HG03159 (cell line): Measurements from ENCODE around the gene NR2F2.

ENCODE experiments used
- ATAC-seq: cut with Tn5 transposase; IDR thresholded peaks from one replicate; pipeline ENCODE4 v1.9.1; 2021; ENCODE audit warnings: mild to moderate bottlenecking, moderate library complexity; ENCODE audit not compliant: unreplicated experiment

NR2F2 gene

DNA sequence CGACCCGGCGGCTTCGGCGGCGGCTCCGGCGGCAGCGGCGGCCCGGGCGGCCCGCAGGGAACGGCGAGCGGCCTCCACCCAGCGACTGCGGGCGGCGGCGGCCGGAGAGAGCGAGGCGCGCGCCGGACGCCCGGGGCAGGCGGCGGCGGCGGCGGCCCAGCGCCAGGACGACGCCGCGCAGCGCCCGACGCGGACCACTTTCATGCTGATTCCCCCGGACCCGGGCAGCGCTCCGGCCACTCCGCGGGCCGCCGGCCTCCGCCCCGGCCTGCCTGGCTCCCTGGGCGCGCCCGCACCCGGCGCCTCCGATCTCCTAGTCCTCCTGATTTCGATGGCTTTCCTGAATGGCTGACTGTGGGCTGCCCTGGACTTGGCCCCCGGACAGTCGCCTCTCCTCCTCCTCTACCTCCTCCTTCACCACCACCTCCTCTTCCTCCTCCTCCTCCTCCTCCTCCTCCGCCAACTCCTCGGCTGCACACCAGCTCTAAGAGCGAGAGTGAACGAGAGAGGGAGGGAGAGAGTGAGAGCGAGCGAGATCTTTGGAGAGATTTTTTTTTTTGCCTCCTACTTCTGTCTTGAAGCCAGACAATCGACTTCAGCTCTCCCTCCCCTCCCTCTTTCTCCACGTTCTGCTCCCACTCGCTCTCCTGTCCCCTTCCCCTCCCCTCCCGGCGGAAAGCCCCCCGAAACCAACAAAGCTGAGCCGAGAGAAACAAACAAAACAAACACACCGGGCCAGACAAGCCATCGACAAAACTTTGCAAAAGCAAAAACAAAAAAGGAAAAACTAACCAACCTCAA, 844 bp downstream of the NR2F2 start:
- no peak for ATAC-seq

DNA sequence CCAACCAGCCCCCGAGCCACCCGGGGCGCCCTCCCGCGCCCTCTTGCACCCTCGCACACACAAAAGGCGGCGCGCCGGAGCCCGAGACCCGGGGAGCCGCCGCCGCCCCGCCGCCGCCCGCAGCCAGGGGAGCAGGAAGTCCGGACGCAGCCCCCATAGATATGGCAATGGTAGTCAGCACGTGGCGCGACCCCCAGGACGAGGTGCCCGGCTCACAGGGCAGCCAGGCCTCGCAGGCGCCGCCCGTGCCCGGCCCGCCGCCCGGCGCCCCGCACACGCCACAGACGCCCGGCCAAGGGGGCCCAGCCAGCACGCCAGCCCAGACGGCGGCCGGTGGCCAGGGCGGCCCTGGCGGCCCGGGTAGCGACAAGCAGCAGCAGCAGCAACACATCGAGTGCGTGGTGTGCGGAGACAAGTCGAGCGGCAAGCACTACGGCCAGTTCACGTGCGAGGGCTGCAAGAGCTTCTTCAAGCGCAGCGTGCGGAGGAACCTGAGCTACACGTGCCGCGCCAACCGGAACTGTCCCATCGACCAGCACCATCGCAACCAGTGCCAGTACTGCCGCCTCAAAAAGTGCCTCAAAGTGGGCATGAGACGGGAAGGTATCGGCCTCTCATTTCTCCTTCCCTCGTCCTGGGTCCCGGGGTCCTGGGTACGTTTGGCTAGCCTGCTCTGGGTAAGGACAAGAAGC, 1.6 kb downstream of the NR2F2 start:
- ATAC-seq = no peak

DNA sequence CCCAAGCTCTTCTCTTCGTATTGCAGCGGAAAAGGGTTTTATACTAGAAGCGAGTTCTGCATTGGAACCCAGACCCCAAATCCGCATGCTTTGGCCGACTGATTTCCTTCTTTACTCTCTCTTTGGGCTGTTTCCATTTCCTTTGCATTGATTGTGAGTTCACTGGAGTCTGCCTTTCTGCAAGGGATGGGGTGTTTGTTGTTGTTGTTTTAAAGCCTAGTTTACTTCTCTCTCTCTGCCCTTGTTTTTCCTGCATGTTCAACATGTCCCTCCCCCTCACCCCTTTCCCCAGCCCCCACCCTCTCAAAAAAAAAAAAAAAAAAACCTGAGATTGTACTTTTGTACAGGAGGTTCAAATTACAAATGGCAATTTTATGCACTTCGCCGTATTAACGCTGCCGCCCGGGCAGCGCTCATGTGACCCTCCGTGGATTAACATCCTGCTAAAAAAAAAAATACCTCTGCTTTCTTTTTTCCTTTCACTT, 2.2 kb downstream of the NR2F2 start:
- ATAC-seq = no peak

DNA sequence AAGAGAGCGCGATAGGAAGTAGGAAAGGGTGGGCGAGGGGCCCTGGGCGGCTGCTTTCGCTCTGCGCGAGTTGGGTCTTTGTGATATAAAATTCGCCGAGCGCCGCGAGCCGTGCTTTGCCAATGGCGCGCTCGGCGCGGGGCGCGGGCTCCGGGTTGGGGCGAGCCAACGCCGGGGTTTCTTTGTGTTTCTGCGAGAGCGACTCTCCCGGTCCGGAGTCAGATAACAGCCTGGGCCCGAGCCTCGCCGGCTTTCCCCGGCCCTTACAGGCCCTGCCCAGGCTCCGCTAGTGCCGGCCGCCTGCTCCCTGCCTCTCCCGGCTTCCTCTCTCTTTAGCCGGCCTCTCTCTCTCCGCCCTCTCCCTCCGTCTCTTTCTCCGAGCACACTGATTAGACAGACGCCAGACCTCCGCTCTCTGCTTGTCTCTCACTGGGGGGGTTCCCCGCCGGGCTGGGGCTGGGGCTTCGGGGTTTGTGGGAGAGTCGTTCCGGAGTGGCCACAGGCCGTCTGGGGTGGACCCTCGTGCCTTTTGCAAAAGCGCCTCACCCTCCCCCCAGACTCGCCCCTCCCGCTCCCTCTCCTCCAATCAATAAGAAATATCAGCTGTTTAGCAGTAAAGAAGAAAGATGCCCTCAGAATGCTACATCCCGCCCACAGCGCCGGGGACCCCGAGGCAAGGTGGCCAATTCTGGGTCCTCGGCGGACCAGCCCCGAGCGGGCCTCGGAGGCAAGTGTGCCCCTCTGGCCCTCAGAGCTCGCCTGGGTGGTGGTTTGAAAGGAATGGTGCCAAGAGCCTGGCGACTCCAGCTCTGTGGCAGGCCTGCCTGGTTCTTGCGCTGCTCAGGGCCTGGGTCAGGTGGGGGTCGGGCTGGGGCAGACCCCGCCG, 2.9 kb downstream of the NR2F2 start:
- no peak for ATAC-seq

DNA sequence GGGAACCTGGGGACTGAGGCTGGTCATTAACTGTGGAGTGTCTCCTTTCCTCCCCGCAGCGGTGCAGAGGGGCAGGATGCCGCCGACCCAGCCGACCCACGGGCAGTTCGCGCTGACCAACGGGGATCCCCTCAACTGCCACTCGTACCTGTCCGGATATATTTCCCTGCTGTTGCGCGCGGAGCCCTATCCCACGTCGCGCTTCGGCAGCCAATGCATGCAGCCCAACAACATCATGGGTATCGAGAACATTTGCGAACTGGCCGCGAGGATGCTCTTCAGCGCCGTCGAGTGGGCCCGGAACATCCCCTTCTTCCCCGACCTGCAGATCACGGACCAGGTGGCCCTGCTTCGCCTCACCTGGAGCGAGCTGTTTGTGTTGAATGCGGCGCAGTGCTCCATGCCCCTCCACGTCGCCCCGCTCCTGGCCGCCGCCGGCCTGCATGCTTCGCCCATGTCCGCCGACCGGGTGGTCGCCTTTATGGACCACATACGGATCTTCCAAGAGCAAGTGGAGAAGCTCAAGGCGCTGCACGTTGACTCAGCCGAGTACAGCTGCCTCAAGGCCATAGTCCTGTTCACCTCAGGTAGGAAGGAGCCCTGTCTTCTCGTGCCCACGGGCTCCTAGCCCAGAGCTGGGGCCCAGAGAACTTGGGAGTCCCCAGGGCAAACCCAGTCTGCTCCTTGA, 3.7 kb downstream of the NR2F2 start:
- ATAC-seq = no peak

DNA sequence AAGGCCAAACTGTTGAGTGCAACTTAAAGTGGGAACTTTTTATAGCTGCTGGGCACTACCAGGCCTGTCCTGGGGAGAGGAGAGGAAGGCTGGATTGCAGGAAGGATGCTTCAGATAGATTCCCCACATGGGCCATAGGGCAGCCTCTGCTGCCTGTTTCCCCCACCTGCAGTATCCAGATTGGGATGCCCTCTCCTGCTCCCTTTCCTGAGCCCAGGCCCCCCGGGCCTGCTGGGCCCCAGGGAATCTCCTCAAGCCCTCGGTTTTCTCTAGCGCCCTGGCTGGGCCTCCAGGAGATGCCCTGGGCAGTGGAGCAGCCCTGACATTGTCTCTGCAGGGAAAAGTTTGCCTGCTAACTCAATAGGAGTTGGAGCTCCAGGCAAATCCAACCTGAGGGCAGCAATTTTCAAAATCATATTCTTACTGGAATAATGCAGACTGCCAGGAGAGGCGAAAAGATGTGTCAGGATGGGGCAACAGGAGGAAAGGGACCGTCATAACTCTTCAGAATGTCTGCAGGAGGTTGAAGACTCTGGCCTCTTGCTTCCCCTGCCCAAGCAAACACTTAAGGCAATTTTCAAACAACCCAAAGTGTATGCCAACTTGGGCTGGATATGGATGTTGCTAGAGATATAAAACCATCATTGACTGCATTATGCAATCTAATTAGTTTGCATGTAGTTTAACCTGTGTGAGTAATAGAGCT, 4.4 kb downstream of the NR2F2 start:
- ATAC-seq = no peak

DNA sequence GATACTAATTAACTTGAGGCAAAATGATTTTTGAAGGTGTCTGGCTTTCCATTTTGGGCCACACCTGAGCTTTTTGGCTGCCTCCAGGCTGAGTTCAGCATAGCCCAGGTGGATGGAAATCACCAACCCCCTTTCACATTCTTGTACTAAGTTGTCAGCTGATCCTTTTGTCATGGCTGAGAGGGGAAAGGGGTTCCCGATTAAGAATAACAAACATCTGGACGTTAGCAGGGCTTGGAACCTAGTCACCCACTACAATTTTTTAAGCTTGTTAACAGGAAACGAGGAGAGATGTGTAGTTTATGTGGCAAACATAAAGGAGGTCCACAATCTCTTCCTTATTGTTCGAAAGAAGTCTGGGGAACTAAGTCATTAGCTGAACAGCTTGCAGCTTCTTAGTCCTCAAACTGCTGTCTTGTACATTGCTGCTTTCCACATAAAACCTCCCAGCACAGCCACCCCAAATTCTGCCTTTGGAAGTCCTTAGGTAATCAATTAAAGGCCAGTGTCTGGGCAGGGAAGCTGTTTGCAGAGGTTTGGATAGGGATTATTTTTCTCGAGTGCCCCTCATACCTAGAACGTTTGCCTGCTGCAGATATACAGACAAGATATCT, 5.0 kb downstream of the NR2F2 start:
- no peak for ATAC-seq

DNA sequence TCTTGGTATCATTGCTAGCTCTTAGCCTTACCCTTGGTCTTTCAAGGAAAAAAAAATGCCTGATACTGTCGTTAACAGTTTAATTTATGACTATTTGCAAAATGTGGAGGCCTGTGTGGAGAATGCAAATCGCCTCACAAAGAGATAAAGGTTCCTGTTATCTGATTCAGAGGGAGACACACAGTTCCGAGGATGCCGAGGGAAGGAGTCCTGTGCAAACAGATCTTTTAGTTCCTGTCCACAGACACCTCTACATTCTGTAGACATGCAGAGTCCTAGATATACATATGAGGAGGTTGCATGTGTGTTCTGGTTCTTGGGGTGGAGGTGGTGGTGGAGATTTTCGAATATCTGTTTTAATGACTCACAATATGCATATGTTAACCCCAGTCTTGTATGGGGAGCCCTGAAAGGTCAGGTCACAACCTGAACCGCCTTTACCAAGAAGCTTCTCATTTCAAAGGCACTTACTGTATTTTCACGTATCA, 5.7 kb downstream of the NR2F2 start:
- ATAC-seq = no peak

DNA sequence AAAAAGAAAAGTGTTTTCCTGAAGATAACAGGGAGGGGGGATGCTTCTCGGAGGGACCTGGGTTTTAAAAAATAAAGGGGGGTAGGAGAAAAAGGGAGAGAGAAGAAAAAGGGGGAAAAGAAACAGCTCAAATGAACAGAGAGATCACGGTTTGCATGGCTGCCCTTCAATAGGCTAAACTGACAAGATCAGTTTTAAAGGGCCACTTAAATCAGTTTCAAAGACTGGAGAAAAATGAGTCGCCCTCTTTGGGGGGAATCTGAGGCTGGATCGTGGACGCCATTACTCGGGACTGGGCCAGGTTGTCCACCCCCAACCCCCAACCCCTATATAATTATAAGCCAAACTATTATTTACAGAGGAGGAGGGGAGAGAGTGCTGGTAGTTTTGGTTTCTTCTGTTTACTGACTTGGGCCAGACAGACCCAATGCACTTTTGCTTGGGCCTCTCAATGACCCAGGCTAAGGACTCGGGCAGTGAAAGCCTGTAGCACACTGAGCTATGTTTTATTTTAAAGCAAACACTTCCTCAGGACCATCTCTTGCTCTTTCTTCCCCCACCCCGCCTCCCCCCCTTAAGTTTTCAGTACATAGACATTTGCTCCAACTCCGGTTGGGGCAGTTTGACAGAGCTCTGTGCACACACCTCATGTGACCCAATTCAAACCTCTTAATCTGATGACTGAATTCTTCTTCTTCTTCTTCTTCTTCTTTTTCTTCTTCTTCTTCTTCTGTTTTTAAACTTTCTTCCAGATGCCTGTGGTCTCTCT, 6.3 kb downstream of the NR2F2 start:
- no peak for ATAC-seq

DNA sequence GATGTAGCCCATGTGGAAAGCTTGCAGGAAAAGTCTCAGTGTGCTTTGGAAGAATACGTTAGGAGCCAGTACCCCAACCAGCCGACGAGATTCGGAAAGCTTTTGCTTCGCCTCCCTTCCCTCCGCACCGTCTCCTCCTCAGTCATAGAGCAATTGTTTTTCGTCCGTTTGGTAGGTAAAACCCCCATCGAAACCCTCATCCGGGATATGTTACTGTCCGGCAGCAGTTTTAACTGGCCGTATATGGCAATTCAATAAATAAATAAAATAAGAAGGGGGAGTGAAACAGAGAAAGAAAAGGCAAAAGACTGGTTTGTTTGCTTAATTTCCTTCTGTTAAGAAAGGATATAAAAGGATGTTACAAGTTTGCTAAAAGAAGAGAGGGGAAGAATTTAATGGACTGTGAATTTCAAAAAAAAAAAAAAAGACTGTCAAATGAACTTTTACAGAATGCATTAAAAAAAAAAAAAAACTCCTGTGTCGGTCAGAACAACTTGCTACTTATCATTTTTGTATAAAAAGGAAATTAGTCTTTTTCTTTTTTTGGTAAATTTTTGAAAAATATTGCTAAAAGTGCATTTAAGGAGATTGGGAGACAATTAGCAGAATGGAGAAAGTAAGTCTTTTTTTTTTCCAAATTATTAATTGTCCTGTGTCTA, 7.0 kb downstream of the NR2F2 start:
- ATAC-seq = no peak

DNA sequence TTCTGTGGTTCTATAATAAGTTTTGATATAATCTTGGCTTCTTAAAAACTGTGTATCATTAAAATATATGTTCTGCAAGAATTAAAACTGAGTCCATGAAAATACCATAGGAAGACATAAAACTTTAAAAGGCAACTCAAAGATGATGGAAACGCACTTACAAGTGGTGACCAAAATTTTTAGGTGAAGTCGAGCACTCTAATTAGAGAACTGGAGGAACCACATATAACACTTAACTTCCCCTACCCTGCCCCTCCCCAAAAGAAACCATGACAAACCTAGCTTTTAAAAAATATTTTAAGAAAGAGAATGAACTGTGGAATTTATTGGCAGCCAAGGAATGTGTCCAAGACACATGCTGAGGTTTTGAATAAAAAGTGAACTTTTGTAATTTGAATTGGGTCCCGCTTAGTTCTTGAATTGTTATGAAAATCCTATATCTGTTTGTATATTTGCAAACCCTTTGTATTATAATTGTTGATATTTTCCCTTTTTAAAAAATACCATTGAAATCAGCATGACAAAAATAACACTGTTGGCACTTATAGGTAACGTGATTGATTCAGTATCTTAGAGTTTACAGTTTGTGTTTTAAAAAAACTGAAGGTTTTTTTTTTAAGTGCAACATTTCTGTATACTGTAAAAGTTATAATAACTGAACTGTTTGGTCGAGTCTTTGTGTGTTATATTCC, 7.7 kb downstream of the NR2F2 start:
- no peak for ATAC-seq

DNA sequence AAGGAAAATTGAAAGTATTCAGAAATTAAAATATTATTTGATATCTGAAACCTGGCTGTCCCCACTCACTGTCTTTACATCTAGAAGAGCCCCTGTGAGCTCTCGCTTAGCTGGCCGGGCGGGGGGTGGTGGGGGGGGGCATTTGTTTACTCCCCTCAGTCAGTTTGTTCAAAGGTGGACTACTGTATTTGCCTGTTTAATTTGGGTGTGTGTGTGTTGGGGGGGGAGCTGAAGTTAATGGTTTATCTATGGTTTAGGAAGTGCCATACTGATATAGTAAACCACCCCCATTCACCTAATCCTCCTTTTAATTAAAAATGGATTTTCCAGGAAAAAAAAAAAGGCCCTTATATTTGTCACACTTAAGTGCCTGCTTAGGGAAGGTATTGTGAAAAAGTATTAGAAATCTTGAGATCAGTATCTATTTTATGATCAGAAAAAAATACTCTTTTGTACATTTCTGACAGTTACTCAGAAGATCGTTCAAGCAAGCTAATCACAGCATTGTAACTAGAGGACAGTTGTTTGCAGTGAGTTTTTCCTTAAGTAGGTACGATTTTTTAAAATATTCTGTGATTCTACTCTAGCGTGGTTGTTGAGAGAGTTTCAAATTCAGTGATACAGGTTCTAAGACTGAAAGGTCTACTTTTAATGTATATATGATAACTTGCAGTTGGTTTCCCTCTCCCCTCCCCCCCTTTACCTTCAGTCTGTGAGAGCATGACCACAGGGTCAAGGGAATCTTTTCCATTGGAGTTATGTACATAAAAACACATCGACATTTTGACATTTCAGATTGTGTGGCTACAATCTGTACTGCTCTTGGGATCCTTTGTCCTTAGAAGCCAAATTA, 8.5 kb downstream of the NR2F2 start:
- ATAC-seq = no peak

DNA sequence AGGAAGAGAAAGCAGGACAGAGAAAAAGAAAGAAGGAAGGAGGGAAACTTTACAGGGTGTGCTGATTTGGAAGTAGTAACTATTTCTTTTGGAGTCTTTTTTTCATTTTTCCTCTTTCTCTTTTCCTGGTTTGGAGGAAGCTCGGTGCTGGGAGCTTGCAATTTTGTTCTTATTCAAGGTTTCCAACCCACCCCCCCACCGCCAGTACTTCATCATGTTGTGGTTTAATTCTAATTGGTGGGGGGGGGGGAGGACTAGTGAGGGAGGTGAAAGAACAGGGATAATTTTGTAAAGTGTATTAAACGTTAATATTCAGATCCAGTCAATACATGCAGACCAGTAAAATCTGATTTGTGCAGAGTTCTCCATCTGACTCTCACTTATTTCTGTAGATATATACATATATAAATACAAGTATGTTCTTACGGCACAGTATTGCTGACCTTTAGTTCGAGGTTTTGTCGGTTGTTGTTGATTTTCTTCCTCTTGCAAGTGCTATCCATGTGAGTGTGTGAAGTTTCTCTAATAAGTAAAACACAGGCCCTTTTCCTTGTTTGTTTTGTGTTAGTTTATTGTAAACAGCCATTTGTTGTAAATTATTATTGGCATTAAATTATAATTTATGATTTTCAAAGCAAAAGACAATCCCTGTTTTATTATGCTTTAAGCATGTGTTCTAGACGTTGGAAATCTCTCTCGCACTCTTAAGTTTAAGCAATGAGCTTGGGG, 9.3 kb downstream of the NR2F2 start:
- ATAC-seq = no peak

DNA sequence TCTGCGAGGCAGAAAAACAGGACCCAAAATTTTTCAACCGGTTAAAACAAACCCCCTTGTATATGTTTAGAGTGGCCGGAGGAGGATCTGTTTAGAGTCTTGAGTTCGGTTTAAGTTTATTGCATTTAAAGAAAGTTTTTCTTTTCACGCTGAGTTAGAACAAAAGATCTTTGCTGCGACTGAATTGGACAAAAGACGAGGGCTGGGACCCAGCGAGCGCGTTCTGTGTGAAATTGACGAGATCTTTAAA, 9.8 kb downstream of the NR2F2 start:
- no peak for ATAC-seq

DNA sequence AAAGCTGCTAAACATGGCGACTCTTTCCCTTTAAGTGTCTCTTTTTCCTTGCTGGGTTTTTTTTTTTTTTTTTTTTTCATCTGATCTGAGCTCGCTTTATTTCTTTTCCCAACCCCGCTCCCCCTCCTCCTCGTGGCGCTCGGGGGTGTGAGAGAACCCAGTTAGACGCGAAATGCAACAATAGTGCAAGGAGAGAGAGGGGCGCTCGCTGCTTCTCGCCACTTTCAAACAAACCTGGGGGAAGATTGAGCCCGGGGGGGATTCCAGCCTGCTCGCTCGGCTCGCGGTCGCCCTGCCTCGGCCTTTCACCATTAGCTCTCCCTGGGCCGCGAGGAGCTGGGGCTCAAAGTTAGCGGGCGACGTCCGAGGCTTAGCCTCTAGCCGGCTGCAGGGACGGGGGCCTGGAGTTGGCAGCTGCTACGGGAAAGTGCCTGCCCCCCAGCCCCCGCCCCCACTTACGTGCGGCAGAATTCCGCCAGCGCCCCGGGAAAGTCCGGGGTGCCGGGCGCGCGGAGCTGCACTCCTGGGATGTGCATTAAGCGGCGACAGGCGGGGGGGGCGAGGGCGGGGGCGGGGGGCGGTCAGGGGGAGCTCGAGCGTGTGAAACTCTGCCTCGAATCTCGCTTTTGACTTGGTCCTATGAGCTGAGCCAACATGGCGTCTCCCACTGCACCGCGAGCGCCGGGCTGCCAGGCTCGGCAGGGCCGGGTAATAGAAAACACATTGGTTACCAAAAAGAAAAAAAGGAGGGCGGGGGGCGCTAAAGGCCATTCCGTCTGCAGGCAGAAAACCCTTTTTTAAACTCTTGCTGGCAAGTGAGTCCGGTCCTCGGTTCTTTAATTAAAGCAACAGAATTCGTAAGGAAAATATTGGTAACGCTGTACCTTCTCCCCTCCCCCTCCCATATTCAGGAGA, 10.4 kb downstream of the NR2F2 start:
- ATAC-seq = no peak
